Activated CD8-positive, alpha-beta memory T cell treated with anti-CD3 and anti-CD28 coated beads, Interleukin-2, amount 10 ng/mL, durations not matched to agents 7 days and 5 days (primary cell): ENCODE data around the gene ATXN3L. TPM values are rescaled to one million over a fixed set of nuclear protein-coding genes. Genes with fewer than 3 reads are reported as not detected.
"Not testable (repeated sequence)": the region's sequence is repeated elsewhere in the genome, so short reads cannot be mapped to it uniquely, and the experiment has no call there.

ENCODE experiments used
- ATAC-seq: fragments of 150-1000 bp; cut with Tn5 transposase; one replicate; pipeline ENCODE4 v1.10.0; 2021; ENCODE audit warnings: moderate library complexity
- CTCF ChIA-PET: fragments of 350-600 bp; sonication (Branson Sonifier 250); formaldehyde crosslinking; loops from one replicate; lab custom pipeline; 2021; ENCODE audit warnings: antibody characterized with exemption; lab: Charles Lee
- DNase-seq: peaks from one replicate; pipeline ENCODE4 v3.0.0-alpha.2; 2020
- H3K27ac Mint-ChIP-seq: one replicate; pipeline ENCODE4 v1.8.0; 2021; ENCODE audit warnings: mild to moderate bottlenecking, mixed read lengths
- H3K27me3 Mint-ChIP-seq: one replicate; pipeline ENCODE4 v1.8.0; 2021; ENCODE audit warnings: mixed read lengths
- H3K36me3 Mint-ChIP-seq: one replicate; pipeline ENCODE4 v1.8.0; 2021; ENCODE audit warnings: mild to moderate bottlenecking, mixed read lengths
- H3K4me1 Mint-ChIP-seq: one replicate; pipeline ENCODE4 v1.8.0; 2021; ENCODE audit warnings: mixed read lengths
- H3K4me3 Mint-ChIP-seq: one replicate; pipeline ENCODE4 v1.8.0; 2021; ENCODE audit warnings: mild to moderate bottlenecking, moderate library complexity, mixed read lengths
- H3K9me3 Mint-ChIP-seq: one replicate; pipeline ENCODE4 v1.8.0; 2022; ENCODE audit warnings: low read depth, mixed read lengths
- total RNA-seq, 2 experiments: library from RNA; stranded (reverse); gene quantifications; one replicate each; pipeline ENCODE4 v1.2.3, GENCODE V29; 2021

ATXN3L gene
- total RNA-seq, 2 experiments from 2014 or later: not detected

DNA sequence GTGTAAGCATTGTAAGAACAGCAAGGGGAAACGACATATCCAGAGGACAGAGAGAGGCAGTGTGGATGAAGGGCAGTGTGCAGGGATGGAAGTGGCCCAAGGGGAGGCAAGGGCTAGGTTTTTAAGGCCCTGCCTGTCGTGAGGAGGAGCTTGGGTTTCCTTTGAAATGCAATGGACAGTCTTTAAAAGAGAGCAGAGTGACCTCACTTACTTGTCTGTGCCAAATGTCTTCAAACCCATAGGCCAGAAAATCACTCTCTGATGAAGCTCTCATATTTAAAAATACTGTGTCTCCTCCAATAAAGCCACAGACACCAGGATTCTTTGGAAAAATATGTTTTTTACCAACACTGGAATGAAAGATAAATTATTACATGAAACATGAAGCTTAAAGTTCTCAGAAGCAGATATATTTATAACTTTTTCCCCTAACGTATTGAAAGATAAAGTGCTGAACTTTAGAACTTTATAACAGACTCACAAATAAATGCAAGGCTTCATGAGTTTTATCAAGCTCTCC, 19.2 kb upstream of the ATXN3L start:
- Mint-ChIP-seq H3K4me1 (no peaks in the 10 kb centered on the region), H3K9me3 (no peaks in the 10 kb centered on the region), H3K4me3 (no peak overlapping the region), H3K36me3 (no peaks in the 10 kb centered on the region), H3K27me3 (no peaks in the 10 kb centered on the region), H3K27ac (no peak overlapping the region)
- ATAC-seq (no peak), DNase-seq (no peak)
- CTCF ChIA-PET: no interaction called here

GRCh38 chrX:13334491-13334890, 14.6 kb upstream of the ATXN3L start:
- Mint-ChIP-seq H3K4me3 (no peak overlapping the region), H3K9me3 (no peaks in the 10 kb centered on the region), H3K27me3 (no peaks in the 10 kb centered on the region), H3K4me1 (no peaks in the 10 kb centered on the region), H3K36me3 (no peaks in the 10 kb centered on the region), H3K27ac (no peak overlapping the region)
- DNase-seq (no peak), ATAC-seq (no peak)
- CTCF ChIA-PET: no interaction called here

DNA sequence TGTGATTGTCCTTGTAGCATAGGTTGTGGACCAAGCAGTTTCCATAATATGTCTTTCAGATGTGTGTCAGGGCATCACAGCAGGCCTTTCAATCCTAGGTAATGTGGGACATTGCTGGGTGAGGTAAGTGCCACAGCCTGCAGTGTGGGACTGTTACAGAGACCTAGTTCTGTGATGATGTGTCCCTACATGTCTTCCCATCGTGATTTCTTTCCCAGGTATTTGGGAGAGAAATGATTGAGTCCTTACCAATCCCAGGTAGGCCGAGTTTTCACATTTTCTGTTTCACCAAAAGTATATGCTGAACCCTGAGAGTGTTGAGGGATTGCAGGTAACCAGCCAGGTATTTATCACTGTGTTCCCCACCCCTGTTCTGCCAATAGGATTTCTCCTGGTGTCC, 10.6 kb upstream of the ATXN3L start:
- no peaks in the 10 kb centered on the region for H3K9me3 Mint-ChIP-seq
- H3K4me1 Mint-ChIP-seq: no peaks in the 10 kb centered on the region

GRCh38 chrX:13327666-13328065, 7.8 kb upstream of the ATXN3L start:
- Mint-ChIP-seq H3K4me3 (no peak overlapping the region), H3K4me1 (no peaks in the 10 kb centered on the region), H3K36me3 (no peaks in the 10 kb centered on the region), H3K27me3 (no peaks in the 10 kb centered on the region), H3K9me3 (no peaks in the 10 kb centered on the region), H3K27ac (no peak overlapping the region)
- no peak for DNase-seq
- CTCF ChIA-PET: no interaction called here
- ATAC-seq: no peak

More for the DNA sequence above, 10.6 kb upstream of the ATXN3L start:
- no peak for ATAC-seq
- no peak overlapping the region for H3K4me3 Mint-ChIP-seq
- H3K27me3 Mint-ChIP-seq: no peaks in the 10 kb centered on the region
- no peak overlapping the region for H3K27ac Mint-ChIP-seq
- no peaks in the 10 kb centered on the region for H3K36me3 Mint-ChIP-seq
- no peak for DNase-seq
- CTCF ChIA-PET: no interaction called here

- no peaks in the 10 kb centered on the region for H3K9me3 Mint-ChIP-seq
- H3K36me3 Mint-ChIP-seq: no peaks in the 10 kb centered on the region
- CTCF ChIA-PET: no interaction called here
- H3K27ac Mint-ChIP-seq: no peak overlapping the region
- no peak for DNase-seq
- no peak overlapping the region for H3K4me3 Mint-ChIP-seq
- no peaks in the 10 kb centered on the region for H3K4me1 Mint-ChIP-seq
- ATAC-seq: no peak
- H3K27me3 Mint-ChIP-seq: peaks cover 2% of the 10 kb centered on the region
Observed at GRCh38 chrX:13323241-13323640, 3.4 kb upstream of the ATXN3L start.

DNA sequence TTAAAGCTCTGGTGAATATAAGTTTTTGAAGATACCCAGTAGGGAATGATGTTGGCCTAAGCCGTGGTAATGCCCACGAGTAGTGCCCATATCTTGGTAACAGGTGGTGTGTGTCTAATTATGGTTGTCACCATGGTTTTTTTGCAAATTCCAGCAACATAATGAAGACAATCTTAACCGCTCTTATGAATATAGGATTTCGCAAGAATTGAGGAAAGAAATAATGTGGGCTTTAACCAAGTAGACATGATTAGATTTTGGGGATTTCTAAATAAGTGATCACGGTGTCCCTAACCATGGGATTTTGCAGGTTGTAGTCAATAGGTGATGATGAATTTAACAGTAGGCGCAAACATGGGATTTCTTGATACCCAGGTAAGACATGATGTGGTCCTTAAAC, 2.5 kb downstream of the ATXN3L start:
- CTCF ChIA-PET: no interaction called here

GRCh38 chrX:13311560-13311959, 8.3 kb downstream of the ATXN3L start:
- H3K27me3 Mint-ChIP-seq: no peaks in the 10 kb centered on the region
- ATAC-seq: no peak
- DNase-seq: no peak

More for the DNA sequence above, 2.5 kb downstream of the ATXN3L start:
- DNase-seq (no peak), ATAC-seq (no peak)
- Mint-ChIP-seq H3K4me1 (no peaks in the 10 kb centered on the region), H3K9me3 (no peaks in the 10 kb centered on the region), H3K27ac (no peak overlapping the region), H3K4me3 (no peak overlapping the region), H3K27me3 (peaks cover 2% of the 10 kb centered on the region), H3K36me3 (no peaks in the 10 kb centered on the region)

DNA sequence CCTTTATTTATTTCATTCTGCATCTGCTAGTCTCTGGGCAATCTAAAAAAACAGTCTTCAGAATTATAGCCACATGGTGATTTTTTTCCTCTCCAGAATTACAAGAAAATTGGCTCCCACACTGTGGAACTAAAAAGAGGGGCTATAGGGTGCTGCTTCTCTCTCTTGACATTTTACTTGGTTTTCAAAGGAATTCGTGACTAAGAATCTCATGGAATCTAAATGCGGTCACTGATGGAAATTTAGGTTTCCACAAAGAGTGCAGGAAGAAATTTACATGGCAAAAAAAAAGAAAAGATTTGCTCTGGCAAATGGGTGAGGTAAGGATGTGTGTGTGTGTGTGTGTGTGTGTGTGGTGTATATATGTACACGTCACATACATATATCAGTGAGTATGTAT, 10.2 kb downstream of the ATXN3L start:
- no peak for ATAC-seq
- Mint-ChIP-seq H3K9me3 (no peaks in the 10 kb centered on the region), H3K36me3 (no peaks in the 10 kb centered on the region), H3K4me3 (no peak overlapping the region), H3K4me1 (no peaks in the 10 kb centered on the region), H3K27me3 (no peaks in the 10 kb centered on the region), H3K27ac (no peak overlapping the region)
- DNase-seq: no peak
- CTCF ChIA-PET: no interaction called here

More at GRCh38 chrX:13311560-13311959, 8.3 kb downstream of the ATXN3L start:
- Mint-ChIP-seq H3K9me3 (no peaks in the 10 kb centered on the region), H3K27ac (no peak overlapping the region), H3K36me3 (no peaks in the 10 kb centered on the region), H3K4me3 (no peak overlapping the region), H3K4me1 (no peaks in the 10 kb centered on the region)
- CTCF ChIA-PET: no interaction called here

DNA sequence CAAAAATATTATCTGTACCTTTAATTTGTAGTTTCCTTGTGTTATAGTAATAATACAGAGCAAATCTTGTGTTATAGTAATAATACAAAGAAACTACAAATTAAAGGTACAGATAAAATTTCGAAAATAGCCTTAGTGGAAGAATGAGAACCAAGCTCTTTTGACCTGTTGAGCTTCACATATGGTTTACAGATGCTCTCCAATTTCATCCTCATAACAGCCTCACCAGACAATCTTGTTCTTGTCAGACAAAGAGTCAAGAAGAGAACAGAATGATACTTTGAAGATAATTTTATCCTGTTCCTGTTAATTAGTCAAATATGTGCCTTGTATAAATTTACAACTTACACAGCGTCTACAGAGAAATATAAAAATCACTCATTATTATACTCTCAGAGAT, 12.8 kb downstream of the ATXN3L start:
- DNase-seq: no peak
- Mint-ChIP-seq H3K4me1 (peaks cover 2% of the 10 kb centered on the region), H3K9me3 (no peaks in the 10 kb centered on the region), H3K27ac (no peak overlapping the region), H3K27me3 (no peaks in the 10 kb centered on the region), H3K36me3 (peaks cover 5% of the 10 kb centered on the region), H3K4me3 (no peak overlapping the region)
- CTCF ChIA-PET: no interaction called here
- no peak for ATAC-seq

- Mint-ChIP-seq H3K9me3 (no peaks in the 10 kb centered on the region), H3K36me3 (peaks cover 5% of the 10 kb centered on the region), H3K4me1 (peaks cover 2% of the 10 kb centered on the region), H3K4me3 (no peak overlapping the region), H3K27ac (no peak overlapping the region), H3K27me3 (no peaks in the 10 kb centered on the region)
- DNase-seq: no peak
- ATAC-seq: no peak
- CTCF ChIA-PET: no interaction called here
Observed at GRCh38 chrX:13305108-13305507, 14.7 kb downstream of the ATXN3L start.

- CTCF ChIA-PET: no interaction called here
- ATAC-seq (no peak), DNase-seq (no peak)
- no peak overlapping the region for H3K4me3 Mint-ChIP-seq
- H3K9me3 Mint-ChIP-seq: no peaks in the 10 kb centered on the region
- peaks cover 2% of the 10 kb centered on the region for H3K4me1 Mint-ChIP-seq
- H3K27ac Mint-ChIP-seq: no peak overlapping the region
- H3K27me3 Mint-ChIP-seq: no peaks in the 10 kb centered on the region
- peaks cover 5% of the 10 kb centered on the region for H3K36me3 Mint-ChIP-seq
Observed at GRCh38 chrX:13304052-13304451, 15.8 kb downstream of the ATXN3L start.

- H3K4me1 Mint-ChIP-seq, H3K36me3 Mint-ChIP-seq, ATAC-seq, H3K27me3 Mint-ChIP-seq, H3K9me3 Mint-ChIP-seq, DNase-seq, H3K27ac Mint-ChIP-seq, H3K4me3 Mint-ChIP-seq, CTCF ChIA-PET: not testable (repeated sequence)
Observed at GRCh38 chrX:13303248-13303647, 16.6 kb downstream of the ATXN3L start.

GRCh38 chrX:13298836-13299235, 21.0 kb downstream of the ATXN3L start:
- no peak for DNase-seq
- Mint-ChIP-seq H3K27ac (no peak overlapping the region), H3K4me1 (peaks cover 2% of the 10 kb centered on the region), H3K27me3 (no peaks in the 10 kb centered on the region), H3K4me3 (no peak overlapping the region), H3K36me3 (peaks cover 5% of the 10 kb centered on the region), H3K9me3 (no peaks in the 10 kb centered on the region)
- CTCF ChIA-PET: no interaction called here
- ATAC-seq: no peak

- Mint-ChIP-seq H3K4me3 (no peak overlapping the region), H3K4me1 (no peaks in the 10 kb centered on the region), H3K9me3 (no peaks in the 10 kb centered on the region), H3K27ac (no peak overlapping the region), H3K36me3 (no peaks in the 10 kb centered on the region), H3K27me3 (no peaks in the 10 kb centered on the region)
- ATAC-seq (no peak), DNase-seq (no peak)
- CTCF ChIA-PET: no interaction called here
Observed at GRCh38 chrX:13295841-13296240, 24.0 kb downstream of the ATXN3L start.

DNA sequence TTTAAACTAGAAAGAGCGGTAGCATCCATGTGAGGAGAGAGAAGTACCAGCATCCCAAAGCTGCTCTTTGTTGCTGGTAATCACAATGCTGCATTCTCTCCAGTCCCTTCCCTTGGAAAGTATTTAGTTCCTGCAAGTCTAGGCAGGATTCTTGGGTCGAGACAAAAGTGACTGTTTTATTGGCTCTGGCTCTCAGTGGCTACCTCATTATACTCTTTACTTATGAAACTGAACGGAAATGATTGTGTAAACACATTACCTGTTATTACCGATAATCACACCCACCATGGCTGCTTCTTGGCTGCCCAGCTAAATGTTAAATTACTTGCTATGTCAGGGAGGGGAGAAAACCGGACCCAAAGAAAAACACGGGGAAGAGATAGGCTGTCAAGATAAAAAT, 26.2 kb downstream of the ATXN3L start:
- H3K4me1 Mint-ChIP-seq: no peaks in the 10 kb centered on the region
- H3K27ac Mint-ChIP-seq: no peak overlapping the region
- H3K36me3 Mint-ChIP-seq: no peaks in the 10 kb centered on the region
- ATAC-seq (no peak), DNase-seq (no peak)
- CTCF ChIA-PET: no interaction called here
- H3K9me3 Mint-ChIP-seq: no peaks in the 10 kb centered on the region
- no peaks in the 10 kb centered on the region for H3K27me3 Mint-ChIP-seq
- H3K4me3 Mint-ChIP-seq: no peak overlapping the region
